HG02610 (cell line): ENCODE results near the gene FNDC3B.
A peak's percentile ranks its signal among the peaks of the same experiment; 100 is the strongest.

ENCODE experiments used
- ATAC-seq: cut with Tn5 transposase; IDR thresholded peaks from one replicate; pipeline ENCODE4 v1.9.1; 2021; ENCODE audit warnings: mild to moderate bottlenecking, moderate library complexity; ENCODE audit not compliant: unreplicated experiment

Gene FNDC3B

DNA sequence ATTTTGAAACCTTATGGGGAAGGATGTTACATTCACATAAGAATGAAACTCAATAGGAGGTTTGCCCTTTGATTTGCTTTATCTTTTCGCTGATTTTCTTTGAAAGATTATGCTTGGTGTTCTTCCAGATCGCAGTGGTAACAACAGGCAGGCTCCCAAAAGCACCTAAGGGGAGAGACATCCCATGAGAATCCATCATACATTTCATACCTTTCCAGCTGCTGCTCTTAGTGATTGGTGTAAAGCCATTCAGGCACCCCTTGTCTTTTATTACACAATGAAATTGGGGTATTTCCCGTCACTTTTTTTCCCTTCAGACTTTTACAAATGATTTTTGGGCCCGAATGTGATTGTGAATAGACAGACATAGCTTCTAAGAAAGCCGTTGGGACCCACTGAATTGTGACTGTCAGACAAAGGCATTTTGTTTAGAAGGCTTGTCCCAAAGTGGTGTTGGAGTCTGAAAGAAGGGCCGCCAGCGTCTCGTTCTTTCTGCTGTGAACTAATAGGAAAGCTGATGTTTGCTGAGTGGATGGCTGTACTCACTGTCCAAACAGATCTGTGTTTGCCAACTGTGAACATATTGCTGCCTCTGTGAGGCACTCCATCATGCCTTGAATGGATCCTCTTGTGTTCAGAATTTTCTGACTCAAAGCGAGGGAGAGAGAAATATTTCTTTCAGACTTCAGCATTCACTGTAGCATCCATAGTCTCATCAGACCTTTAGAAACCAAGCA, 164.3 kb downstream of the FNDC3B start:
- no peak for ATAC-seq

DNA sequence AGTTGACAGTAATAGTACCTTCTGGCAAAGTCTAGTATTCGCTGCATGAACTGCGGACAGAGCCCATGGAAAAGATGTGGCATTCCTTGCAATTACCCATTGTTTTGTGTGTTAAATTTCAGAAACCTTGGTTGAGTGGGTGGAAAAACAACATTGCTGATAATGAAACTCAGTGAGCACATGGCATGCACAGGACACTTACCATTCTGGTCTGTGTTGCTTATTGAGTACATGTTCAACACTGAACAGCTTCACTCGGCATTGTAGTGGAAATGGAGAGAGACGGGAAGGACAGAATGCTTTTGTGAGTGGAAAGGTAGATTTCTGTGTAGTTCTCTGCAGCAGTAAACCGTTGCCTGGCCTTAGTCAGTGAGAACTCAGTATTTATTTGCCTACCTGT, 165.3 kb downstream of the FNDC3B start:
- ATAC-seq: peak; percentile 39

DNA sequence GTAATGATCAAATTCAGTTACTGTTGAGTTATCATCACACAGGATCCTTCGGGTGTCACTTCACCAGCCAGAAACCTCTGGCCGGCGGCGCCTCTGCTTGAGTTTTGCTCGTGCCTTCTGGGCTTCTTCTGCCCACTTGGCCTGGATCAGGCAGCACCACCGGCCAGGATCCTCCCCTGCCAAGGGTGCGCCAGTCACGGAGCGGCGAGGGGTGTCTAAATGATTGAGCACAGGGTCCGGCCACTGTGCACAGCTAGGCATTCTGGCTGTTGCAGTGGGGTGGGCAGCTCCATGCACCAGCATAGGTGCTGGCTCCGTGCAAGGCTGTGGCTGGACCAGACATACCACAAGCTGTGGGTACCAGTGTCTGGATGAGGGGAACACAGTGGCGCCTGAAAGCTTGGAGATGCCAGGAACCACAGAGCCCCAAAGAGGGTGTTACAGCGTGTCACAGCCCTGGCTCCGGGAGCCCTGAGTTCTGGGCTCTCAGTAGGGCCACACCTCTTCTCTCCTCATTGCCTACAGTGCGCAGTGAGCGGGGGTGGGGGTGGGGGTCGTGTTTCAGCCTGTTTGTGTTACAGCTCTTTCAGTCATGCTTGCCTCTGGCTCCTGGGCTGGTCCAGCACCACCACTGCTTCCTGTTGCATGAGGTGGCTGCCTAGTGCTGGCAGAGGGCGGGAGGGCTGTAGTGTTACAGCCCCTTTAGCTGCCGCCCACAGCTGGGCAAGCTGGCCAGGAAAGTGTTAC, 169.4 kb downstream of the FNDC3B start:
- no peak for ATAC-seq

DNA sequence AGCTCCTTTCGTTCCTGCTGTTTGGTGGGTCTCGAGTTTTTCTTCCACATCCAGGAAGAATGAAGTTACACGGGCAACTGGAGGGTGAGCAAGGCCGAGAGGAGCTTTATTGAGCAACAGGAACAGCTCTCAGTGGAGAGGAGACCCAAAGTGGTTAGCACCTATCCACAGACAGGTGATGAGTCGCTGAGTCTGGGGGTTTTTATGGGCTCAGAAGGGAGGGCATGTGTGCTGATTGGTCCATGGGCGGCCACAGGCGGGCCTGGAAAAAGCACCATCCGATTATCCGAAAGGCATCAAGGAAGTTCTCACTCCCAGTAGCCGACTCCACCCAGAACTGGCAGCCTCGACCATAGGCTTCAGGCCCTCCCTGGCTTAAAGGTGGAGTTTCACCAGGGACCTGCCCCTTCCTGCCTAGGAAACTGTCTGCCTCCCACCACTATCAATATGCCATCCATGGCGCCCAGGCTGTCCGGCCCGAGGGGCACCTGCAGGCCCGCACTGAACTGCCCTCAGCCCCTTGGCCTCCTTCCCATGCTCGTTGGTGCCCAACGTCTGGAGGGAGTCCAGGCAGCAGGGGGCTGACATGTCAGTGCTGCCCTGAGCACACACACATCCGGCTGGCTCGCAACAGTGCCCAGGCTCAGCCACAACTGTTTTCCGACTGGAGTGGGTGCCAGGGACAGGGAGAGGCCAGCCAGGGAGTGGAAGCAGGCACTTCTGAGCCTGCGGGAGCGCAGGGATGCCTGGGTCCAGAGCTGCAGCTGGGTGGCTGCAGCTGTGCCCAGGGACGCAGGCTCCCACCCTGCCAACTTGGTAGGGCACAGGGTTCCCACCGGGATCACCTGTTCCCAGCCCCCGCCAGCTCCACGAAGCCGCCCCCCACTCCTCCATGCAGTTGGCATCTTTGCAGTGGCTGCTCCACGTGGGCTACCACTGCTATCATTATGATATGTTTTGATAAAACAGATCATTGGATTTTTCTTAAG, 170.2 kb downstream of the FNDC3B start:
- no peak for ATAC-seq

DNA sequence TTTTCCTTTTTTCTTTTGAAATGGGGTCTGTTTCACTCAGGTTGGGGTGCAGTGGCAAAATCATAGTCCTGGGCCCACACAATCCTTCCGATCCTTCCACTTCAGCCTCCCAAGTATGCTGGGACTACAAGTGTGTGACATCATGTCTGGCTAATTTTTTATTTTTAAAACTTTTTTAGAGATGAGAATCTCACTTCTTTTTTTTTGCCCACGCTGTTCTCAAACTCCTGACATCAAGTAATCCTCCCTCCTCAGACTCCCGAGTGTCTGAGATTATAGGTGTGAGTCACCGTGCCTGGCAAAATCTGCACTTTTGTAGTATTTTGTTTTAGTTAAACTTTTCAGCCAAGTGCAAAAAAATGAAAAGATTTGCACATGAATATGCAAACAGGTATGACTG, 171.0 kb downstream of the FNDC3B start:
- ATAC-seq: no peak

DNA sequence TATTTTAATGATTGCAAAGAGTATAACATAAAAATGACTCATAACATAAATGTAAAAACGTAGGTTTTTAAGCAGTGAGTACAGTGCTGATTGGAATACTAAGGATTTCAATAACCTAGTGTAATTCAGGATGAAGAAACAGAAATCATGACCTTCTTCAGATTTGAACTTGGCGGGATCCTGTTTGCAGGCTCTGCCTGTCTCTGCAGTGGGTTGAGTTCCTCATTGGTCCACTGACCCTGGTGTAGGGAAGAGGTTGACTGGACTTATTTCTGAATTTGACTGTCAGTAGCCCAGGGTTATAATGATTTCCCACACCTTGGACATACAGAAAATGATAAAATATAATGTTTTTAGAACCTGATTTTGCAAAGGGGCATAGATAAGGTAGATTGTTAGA, 171.7 kb downstream of the FNDC3B start:
- ATAC-seq: no peak

DNA sequence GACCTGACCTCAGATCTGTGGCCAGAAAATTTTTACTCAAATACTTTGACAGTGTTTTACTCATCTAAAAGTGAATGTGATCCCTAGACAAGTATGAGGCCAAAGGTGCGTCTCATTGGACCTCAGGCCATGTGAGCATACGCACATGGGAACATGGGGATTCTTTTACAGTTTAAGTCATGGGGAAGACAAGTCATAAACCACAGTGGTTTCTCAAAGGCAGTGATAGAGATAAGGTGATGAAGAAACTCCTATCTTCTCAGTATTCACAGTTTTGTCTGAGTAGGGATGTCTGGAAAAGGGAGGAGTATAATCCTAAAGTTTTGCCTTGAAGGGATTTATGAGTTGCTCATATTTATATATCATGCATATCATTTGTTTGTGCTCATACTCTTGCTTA, 173.8 kb downstream of the FNDC3B start:
- ATAC-seq: peak; percentile 86

DNA sequence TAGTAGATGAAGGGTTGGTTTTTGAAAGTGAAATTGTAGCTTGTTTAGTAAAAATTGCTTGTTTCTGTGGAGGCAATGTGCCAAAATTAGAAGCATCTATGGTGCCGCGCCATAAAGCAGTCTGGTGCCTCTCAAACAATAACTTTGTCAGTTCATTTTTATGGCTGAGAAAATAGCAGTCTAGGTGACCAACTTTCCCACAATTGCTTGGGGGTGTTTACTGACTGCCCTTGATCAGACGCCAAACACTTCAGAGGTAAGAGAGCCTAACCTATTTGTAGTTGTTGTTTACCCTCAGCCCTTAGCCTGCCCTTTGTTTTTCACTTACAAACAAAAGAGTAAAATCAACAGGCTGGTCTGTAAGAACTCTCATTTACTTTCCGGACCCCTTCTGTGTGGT, 174.5 kb downstream of the FNDC3B start:
- ATAC-seq: no peak

DNA sequence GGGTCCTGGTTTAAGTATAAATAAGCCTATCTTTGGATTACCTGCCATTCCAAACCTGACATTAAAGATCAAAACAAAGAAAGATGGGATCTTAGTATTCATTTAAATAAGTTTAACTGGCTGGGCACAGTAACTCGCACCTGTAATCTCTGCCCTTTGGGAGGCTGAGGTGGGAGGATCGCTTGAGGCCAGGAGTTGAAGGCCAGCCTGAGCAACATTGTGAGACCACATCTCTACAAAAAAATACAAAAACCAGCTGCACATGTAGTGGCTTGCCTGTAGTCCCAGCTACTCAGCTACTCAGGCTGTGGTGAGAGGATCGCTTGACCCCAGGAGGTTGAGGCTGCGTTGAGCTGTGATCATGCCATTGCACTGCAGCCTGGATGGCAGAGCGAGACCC, 176.9 kb downstream of the FNDC3B start:
- ATAC-seq: no peak

DNA sequence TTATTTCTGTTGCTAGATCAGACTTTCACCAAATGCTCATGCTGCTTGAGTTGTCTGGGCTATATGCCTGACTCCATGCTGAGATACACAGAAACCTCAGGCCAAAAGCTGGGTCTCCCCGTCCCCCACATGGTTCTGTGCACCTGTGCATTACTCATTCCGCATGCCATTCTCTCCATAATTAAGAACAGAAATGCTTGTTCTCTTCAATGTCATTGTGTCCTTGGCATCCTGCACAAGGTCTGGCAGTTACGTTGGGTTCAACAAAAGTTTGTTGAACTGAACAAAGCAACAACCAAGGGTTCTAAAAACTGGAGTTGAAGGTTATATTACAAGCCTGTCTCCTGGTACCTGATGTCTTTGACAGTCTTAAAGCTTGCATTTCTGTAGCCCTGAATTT, 177.5 kb downstream of the FNDC3B start:
- ATAC-seq: no peak

DNA sequence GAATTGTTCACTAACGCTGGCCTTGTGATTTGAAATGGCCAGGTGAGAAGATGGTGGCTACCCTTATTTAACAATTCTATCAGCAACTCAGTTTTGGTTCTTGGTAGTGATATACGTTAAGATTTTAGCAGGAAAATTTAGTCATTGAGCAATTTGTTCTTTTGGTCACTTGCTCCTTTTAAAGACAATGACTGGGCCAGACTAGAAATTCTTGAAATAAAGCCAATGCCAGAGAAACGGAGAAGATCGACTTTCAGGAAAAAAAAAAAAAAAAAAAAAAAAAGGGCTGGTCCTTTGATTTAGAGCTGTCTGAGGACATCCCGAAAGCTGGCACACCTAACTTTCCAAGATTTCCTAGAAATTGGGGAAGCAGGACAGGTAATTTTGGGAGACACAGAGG, 178.5 kb downstream of the FNDC3B start:
- ATAC-seq: no peak

DNA sequence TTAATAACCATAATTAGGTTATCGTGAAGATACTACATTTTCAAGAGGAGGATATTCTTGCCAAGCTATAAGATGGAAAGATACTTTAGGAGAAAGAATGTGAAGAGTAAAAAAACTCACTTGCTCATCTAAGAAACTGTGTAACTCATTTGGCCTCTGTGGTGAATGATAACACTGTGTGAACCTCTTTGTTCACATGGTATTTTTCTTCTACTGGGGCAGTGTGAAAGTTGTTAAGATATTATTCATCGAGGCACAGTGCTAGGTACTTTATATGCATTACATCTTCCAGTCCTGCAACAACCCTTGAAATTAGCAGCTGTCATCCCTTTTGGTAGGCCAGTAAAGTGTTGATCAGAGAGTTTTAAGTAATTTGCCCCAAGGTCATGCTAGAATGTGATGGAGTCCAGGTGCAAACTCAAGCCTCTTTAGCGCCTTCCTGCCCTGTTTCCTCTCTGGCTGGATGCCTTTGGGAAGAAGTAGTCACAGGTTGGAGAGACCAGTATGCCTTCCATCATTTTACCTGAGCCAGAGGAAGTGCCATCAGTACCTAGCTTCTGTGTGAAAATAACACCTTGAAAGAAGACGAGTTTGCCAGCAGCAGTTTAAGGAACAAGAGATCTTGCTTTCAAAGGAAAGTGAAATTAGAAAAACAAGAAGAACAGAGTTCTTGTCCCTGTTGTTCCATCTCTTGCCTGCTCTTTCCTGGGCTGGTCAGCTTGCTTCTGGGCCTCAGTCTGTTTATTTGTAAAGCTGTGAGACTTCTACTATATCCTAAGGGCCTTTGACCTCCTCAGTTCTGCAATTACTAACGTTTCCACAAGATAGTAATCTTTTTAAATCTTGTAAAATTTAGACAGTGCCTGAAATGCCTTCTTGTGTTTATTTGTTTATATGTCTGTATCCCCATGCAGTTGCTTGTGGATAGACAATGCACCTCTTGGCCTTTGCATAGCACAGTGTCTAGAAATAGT, 179.3 kb downstream of the FNDC3B start:
- peak; percentile 36 for ATAC-seq

DNA sequence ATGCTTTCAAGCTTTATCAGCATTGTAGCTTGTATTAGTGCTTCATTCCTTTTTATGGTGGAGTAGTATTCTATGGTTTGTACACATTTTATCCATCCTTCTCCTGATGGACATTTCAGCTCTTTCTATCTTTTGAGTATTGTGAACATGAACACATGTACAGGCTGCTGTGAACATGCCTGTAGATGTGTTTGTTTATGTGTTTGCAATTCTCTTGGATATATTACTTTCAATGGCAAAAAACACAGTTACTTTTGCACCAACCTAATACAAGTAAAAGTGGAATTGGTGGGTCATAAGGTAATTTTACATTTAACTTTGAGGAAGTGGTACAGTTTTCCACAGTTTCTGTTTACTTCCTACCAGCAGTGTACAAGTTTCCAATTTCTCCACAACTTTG, 180.4 kb downstream of the FNDC3B start:
- ATAC-seq: no peak

DNA sequence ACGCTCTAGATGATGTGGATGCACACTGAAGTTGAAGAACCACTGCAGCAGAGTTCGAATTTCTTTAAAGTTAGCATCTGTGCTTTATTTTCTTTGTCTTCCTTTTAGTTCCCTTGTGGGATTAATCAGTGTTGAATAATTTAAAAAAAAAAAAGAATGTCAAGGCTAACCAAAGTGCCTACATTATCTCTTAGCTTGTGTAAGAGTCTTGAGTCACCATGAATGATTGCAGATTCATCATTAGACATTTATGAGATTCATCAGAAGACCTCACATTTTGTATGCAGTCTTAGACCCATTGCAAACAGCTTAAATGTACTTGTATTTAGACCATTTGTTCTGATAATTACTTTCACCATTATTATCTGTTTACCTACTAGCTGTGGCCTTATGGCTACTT, 182.2 kb downstream of the FNDC3B start:
- no peak for ATAC-seq

DNA sequence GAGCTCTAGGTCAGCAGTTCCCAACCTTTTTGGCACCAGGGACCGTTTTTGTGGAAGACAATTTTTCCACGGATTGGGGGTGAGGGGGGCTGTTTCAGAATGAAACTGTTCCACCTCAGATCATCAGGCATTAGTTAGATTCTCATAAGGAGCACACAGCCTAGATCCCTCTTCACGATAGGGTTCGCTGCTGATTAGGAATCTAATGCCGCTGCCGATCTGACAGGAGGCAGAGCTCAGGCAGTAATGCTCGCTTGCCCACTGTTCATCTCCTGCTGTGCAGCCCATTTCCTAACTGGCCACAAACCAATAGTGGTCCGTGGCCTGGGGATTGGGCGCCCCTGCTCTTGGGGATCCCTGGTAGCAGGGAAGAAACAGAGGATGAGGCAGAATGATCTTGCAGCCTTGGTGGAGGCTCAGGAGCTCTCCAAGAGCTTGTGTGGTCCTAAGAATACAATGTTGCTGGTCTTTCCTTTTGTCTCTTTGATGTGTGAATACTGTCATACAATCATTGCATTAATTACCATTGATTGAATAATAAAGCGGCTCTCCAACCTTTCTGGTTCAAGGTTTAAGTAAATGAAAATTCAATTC, 183.2 kb downstream of the FNDC3B start:
- ATAC-seq: no peak

DNA sequence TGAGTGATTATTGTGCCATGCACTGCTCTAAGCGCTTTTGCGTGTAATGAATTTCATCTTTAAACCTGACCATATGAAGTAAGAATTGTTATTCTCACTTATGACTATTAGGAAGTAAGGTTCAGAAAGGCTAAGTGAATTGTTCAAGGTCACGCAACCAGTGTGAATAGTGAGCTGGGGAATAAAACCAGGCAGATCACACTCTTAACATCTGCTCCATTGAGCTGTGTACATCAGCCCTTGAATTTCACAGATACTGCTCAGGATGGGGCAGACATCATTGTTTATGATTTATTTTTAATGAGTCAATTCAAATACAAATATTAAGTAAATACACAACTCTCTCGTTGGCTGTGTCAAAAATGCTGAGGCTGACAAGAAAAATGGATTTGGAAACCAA, 184.5 kb downstream of the FNDC3B start:
- no peak for ATAC-seq

DNA sequence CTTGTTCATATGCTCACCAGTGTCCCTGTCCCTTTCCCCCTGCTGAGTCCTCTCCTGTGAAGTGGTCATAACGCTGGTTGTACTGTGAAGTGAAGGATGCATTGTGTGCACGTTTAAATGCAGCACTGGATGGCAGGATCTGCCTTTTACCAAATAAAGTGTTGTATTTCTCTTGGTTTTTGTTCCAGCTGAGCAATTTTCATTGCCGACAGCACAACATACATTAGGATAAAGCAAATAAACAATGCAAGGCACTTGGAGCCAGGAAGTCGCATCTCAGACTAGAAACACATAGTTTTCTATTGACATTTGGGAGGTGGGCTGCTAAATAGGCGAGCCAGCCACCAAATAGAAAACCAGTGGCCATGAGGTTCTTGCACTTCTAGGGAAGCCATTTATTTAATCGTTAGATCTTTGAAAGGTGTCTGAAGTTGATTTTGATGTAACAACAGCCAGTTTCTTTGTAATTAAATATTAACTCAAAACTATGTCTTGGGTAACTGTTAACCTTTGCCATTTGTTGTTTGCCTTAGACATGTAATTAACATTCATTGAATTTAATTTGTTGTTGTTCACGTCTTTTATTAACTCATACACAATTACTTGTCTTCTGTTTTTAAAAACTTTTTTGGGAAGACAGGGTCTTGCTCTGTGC, 185.3 kb downstream of the FNDC3B start:
- ATAC-seq: no peak

DNA sequence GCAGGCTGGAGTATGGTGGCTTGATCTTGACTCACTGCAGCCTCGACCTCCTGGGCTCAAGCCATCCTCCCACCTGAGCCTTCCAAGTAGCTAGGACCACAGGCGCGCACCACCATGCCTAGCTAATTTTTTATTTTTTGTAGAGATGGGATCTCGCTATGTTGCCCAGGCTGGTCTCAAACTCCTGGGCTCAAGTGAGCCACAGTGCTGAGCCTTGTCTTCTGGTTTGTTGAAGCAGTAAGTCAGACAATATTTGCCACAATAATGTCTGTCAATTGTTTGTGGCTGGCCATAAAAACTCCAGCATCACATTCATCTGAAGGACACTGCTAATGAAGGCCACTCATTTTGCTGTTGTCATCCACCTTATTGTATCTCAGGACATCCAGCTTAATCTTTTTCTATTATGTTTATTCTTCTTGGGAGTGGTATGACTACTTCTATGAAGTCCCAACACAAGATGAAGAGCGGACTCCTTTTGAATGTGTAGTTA, 185.9 kb downstream of the FNDC3B start:
- ATAC-seq: no peak

DNA sequence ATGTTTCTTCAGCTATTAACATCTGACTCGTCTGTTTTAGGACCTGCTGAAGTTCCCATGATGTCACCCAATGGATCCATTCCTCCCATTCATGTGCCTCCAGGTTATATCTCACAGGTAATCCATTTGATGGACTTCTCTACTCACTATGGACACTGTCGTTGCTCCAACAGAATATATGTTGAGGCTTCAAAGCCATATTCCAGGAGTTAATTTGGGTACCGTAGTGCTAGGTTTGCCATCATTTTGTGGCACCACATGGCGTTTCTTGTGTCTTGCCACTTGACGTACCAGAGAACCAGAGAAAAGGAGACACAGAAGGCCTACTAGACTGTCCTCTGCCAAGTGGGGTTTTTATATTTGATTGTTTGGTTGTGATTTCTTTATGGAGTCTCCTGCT, 187.5 kb downstream of the FNDC3B start:
- no peak for ATAC-seq
